Kasumi-1 (cell line): ENCODE data around the gene FGF21.
A peak's percentile ranks its signal among the peaks of the same experiment; 100 is the strongest.
"Not testable (repeated sequence)": the region's sequence is repeated elsewhere in the genome, so short reads cannot be mapped to it uniquely, and the experiment has no call there.

Experiments used
- DNase-seq, 2 experiments: peaks; one replicate each; lab custom pipeline; 2025; lab: John Stamatoyannopoulos, UW

FGF21 gene, protein sequence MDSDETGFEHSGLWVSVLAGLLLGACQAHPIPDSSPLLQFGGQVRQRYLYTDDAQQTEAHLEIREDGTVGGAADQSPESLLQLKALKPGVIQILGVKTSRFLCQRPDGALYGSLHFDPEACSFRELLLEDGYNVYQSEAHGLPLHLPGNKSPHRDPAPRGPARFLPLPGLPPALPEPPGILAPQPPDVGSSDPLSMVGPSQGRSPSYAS

GRCh38 chr19:48755084-48755641 is at the start of gene FGF21:
Gene FGF21, plus strand, starts transcription at chr19:48755524. Its CDS starts 713 bp downstream, at chr19:48756237.
- DNase-seq = no peak

- DNase-seq = no peak
These were observed 46.9 kb upstream of the FGF21 start for GRCh38 chr19:48708471-48708870.

DNA sequence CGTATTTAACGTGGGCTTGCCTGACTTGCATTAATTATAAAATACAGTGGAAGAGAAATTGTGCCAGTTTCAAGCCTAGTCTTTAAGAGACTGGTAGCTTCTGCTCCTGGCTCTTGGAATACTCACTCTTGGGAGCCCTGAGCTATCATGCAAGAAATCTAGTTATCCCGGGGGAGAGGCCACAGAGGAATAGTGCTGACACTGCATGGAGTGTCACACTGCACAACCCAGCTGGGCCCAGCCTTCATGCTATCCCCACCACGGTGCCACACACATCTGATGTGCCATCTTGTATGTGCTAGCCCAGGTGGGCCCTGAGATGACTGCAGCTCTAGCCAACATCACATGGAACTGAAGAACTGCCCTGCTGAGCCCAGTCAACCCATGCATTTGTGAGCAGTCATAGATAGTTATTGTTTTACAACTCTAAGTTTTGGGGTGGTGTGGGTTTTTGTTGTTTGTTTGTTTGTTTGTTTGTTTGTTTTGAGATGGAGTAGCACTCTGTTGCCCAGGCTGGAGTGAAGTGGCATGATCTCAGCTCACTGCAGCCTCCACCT is 44.1 kb upstream of the FGF21 start:
- no peak for DNase-seq

DNA sequence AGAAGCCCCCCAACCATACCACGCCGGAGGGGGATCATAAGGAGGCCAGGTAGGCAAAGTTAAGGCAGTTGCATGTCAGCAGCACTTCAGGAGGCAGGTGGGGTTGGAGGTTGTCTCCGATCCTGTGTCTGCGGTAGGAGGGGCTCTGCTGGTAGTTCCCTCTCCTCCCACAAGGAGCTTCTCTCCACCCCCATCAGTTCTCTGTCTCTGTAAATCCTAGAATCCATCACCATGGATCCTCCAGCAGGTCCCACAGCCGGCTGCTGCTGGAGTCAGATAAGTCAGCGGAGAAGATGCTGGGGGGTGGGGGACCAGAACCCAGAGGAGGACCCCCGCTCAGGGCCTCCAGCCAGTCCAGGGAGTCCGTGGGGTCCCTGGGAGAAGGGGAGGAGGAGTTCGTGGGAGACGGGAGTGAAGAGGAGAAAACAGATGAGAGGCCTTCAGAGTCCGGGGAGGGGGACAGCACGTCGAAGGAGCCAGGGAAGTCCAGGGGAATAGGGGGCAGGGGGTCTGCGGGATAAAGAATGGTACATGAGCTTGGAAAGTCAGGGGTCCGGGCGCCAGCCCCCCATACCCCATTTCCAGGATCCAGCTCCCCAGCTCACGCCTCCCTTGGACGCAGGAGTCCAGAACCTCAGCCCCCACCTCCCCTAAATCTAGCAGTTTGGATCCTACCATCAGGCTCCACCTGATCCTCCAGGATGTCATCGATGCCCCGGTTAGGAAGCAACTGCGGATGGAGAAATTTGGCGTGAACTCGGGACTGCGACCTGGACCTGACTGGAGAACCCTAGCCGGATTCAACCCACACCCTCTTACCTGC is 42.1 kb upstream of the FGF21 start:
- DNase-seq = peak; percentile 31 to 50

GRCh38 chr19:48713864-48714755 is 41.2 kb upstream of the FGF21 start:
- peak; percentile 99 to 100 for DNase-seq

GRCh38 chr19:48714759-48715675 is 40.3 kb upstream of the FGF21 start:
- no peak for DNase-seq

- no peak for DNase-seq
These were observed 39.6 kb upstream of the FGF21 start for GRCh38 chr19:48715681-48716171.

GRCh38 chr19:48716562-48717291 is 38.6 kb upstream of the FGF21 start:
- DNase-seq = no peak

GRCh38 chr19:48718106-48718505 is 37.2 kb upstream of the FGF21 start:
- DNase-seq = not testable (repeated sequence)

DNA sequence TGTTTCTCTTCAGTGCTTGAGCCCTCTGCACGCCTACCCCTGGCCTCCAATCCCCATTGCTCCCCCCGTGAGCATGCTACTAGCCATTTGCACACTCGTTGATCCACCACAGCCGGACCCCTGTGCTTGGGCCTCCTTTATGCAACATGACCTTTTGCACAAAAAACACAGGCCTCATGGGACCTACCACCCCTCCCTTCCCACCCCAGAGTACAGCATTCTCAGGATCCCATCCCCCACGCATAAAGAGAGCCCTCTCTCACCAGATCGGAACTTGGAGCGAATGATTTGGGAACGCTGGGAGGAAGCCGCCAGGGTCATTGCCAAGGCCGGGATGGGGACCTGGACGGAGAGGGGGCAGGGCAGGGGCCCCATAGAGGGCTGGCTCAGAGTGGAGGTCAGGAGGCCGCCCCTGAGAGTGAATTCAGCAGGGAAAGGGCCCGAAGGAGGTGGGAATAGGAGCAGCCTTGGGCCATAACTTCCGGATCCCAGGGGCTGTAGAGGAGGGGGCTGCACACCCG is 36.6 kb upstream of the FGF21 start:
- DNase-seq = no peak

GRCh38 chr19:48719263-48720171 is 35.8 kb upstream of the FGF21 start, which contains the start of gene MAMSTR:
Gene MAMSTR, minus strand, starts transcription at chr19:48719725. Its CDS starts 694 bp downstream, at chr19:48719031.
- DNase-seq = no peak

DNA sequence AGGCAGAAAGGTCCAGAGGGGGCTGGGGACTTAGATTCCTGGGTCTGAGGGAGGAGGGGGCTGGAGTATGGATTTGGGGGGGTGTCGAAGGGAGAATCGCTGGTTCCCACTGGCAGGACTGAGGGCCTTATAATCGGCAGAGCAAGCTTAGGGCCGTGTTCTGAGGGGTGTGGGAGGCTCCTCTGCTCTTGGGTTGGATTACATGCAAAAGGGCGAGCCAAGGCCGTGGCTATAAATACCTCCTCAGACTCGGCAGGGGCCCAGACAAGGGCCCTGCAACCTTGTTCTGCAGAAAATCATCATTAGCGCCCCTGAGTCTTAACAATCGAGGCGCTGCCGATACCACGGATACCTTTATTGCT is 35.1 kb upstream of the FGF21 start:
- DNase-seq = no peak

DNA sequence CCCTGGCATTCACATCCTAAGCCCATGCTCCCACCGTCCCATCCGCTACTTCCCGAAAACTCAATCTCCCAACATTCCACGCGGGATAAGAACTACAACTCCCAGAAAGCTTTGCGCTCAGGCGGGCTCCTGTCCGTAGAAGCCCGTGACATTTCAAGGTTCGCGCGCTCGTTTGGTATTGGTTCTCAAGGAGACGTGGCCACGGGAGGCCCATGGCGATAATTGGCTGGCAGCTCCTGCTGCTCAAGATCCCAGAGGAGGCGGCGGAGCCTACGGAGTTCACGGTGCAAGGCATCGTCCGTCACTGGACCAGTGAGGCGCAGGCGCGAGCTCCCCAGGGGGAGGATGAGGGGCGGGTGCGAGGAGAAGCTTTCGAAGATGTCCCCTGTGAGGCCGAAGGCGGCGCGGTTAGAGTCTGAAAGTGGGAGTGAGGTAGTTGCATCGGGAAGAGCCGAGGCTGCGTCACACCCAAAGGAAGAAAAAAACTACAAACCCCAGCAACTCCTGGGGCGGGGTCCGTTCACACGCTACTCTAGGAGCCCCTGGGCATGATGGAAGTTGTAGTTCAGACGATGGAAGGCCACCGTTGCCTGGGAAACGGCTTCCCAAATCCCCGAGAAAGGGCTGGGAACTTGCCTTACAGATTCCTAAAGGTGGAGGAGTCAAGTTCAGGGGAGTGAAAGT is 34.6 kb upstream of the FGF21 start:
- peak; percentile 98 to 99 for DNase-seq

- no peak for DNase-seq
These were observed 33.1 kb upstream of the FGF21 start for GRCh38 chr19:48722196-48722708.

DNA sequence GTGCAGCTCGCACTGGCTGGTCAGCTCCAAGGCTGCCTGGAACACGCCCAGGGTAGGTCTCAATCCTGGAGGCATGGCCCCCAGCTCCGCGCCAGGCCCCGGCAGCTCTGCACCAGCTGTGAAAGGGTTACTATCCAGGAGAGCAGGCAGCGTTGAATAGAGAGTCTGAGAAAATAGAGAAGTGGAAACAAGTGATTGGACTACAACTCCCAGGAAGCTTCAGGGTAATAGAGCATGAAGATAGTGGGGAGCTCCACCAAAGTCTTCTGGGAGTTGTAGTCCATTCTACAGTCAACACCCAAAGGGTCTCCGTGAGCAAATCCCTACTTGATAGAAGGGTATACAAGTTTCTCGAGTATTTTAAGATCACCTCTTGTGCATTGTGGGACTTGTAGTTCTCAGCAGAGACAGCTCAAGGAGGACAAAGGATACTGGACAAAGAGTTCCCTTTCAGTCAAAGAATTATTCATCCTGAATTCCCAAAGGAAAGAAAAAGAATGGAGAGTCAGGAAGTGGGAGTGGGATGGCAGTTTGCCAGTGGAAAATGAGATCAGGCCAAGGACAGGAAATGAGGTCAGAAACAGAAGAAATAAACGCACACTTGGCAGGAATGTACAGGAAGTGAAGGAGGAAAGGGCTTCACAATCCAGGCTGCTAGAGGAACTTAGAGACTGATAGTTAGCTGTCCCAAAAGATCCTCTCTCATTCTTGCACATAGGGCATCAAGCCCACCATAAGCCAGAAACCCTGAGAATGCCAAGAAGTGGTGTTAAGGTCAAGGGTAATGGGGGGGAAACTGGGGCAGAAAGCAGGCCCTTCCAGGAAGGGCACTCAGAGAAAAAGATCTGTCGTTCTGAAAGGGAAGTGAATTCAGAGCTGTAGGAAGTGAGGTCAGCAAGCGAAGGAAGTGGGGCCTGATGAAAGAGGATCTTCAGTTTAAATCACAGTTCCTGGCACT is 30.2 kb upstream of the FGF21 start:
- DNase-seq = peak; percentile 97 to 98

- peak; percentile 48 to 69 for DNase-seq
These were observed 28.8 kb upstream of the FGF21 start for GRCh38 chr19:48726556-48726955.
